GM21737 (cell line): Measurements from ENCODE around the gene IL20.

ENCODE experiments used
- ATAC-seq: cut with Tn5 transposase; IDR thresholded peaks from one replicate; pipeline ENCODE4 v1.9.1; 2021; ENCODE audit warnings: mild to moderate bottlenecking, moderate library complexity; ENCODE audit not compliant: unreplicated experiment

The IL20 gene

GRCh38 chr1:206899717-206900116 lies 34.3 kb downstream of the IL20 start:
- ATAC-seq, result no peak

GRCh38 chr1:206900149-206900548 lies 34.7 kb downstream of the IL20 start:
- no peak for ATAC-seq

GRCh38 chr1:206901944-206902343 lies 36.5 kb downstream of the IL20 start:
- no peak for ATAC-seq

GRCh38 chr1:206902702-206903101 lies 37.3 kb downstream of the IL20 start:
- no peak for ATAC-seq

GRCh38 chr1:206903687-206904086 lies 38.3 kb downstream of the IL20 start:
- ATAC-seq, result no peak

GRCh38 chr1:206904423-206905142 lies 39.2 kb downstream of the IL20 start:
- ATAC-seq, result no peak

GRCh38 chr1:206905295-206906164 lies 40.1 kb downstream of the IL20 start:
- no peak for ATAC-seq

GRCh38 chr1:206907304-206907991 lies 42.0 kb downstream of the IL20 start:
- no peak for ATAC-seq

DNA sequence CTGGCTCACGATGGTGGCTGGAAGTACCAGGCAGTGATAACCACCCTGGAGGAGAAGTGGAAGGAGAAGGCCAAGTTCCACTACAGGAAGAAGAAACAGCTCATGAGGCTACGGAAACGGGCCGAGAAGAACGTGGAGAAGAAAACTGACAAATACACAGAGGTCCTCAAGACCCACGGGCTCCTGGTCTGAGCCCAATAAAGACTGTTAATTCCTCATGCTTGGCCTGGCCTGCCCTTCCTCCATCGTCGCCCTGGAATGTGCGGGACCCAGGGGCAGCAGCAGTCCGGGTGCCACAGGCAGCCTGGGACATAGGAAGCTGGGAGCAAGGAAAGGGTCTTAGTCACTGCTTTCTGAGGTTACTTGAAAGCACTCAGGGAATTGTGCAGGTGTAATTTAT lies 42.6 kb downstream of the IL20 start:
- ATAC-seq, result no peak

- ATAC-seq, result no peak
These were observed 43.9 kb downstream of the IL20 start for GRCh38 chr1:206909161-206909882.

- ATAC-seq, result no peak
These were observed 44.5 kb downstream of the IL20 start for GRCh38 chr1:206909883-206910318.

- ATAC-seq, result no peak
These were observed 45.7 kb downstream of the IL20 start for GRCh38 chr1:206911064-206911663.

- no peak for ATAC-seq
These were observed 47.1 kb downstream of the IL20 start for GRCh38 chr1:206912445-206913095.

DNA sequence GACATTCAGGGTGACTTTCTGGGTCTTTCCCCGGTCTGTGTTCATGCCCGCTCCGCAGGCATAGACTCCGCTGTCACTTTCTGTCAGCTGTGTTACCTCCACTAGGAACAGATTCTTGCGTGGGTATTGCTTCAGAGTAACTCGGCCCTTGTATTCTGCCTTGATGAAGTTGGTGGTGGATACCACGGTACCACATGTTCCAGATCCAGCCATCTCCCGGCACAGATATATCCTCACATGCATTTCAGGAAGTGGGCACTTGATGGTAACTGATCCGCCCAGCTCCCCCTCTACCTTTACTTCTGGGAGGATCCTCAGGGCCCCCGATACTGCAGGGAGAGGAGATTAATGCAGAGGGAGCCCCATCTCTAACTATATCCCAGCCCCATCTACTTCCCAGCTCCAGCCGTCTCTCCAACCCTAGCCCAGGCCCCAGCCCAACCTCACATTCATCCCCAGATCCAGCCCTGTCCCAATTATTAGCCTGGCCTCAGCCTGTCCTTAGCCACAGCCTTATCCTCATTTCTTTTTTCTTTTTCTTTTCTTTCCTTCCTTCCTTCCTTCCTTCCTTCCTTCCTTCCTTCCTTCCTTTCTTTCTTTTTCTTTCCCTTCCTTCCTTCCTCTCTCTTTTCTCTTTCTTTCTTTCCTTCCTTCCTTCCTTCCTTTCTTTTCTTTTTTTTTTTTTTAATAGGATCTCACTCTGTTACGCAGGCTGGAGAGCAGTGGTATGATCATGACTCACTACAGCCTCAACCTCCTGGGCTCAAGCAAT lies 48.5 kb downstream of the IL20 start:
- ATAC-seq, result no peak

DNA sequence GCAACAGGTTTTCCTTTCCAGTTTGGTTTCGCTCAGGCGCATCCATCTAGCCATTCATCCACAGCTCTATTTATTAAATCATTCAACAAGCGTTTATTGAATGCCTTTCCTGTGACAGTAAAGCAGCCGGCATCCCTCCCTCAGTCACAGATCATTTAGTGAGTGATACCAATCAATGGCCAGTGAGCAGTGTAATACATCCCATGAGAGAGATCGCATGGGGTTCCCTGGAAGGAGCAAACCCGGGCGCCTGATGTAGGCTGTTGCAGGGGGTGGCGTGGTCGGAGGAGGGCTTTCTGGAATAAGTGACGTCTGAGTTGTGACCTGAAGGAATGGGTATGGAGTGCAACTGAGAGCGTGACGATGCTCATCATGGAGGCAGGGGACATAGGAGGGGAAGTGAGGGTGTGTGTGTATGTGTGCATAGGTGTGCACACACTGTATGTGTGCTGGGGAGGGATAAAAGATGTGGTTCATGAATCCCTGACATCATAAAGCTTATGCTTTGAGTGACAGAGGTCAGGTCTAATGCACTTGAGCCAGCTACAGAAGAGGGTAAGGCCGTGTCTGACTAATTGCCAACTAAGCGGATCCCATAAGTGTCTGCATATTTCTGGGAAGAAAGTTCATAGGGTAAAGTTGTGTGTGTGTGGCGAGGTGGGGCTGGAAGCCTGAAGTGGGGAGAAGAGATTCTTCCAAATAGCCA lies 49.8 kb downstream of the IL20 start:
- ATAC-seq, result no peak

- ATAC-seq, result no peak
These were observed 50.7 kb downstream of the IL20 start for GRCh38 chr1:206916000-206916709.

DNA sequence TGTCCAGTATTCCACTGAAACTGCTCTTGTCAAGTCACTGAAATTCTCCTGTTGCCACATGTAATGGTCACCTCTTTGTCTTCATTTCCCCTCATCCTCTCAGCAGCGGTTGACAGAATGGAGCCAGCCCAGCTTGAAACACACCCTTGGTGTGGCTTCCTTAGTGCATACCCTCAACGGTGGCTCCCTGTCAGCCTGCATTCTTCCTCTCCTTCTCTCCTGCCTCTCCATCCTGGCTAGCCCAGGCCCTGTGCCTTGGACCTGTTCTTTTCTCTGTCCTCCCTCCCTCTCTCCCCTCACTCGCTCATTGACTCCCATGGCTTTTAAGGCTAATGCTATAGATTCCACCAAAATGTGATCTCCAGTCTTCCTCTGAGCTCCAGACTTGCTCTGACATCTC lies 52.7 kb downstream of the IL20 start:
- ATAC-seq, result no peak
